Hepatocyte (in vitro differentiated cells): ENCODE results near the gene TMA16. TPM values are rescaled to one million over a fixed set of nuclear protein-coding genes. Genes with fewer than 3 reads are reported as not detected.

Source experiments
- DNase-seq: peaks from one replicate; pipeline ENCODE4 v3.0.0-alpha.2; 2016; ENCODE audit warnings: low spot score
- H2AFZ ChIP-seq: fragments of 200-600 bp; sonication (generic); 2 replicates; pipeline ENCODE4 v1.6.0; 2016; ENCODE audit warnings: antibody characterized with exemption, mild to moderate bottlenecking
- H3K27ac ChIP-seq: fragments of 200-600 bp; sonication (generic); 2 replicates; pipeline ENCODE4 v1.5.1; 2016; ENCODE audit warnings: mild to moderate bottlenecking
- H3K27me3 ChIP-seq: fragments of 200-600 bp; sonication (generic); 2 replicates; pipeline ENCODE4 v1.6.1; 2016
- H3K36me3 ChIP-seq: fragments of 200-600 bp; sonication (generic); replicated peaks from 2 replicates; pipeline ENCODE4 v1.5.1; 2016; ENCODE audit warnings: low read depth; ENCODE audit not compliant: insufficient read depth
- H3K4me1 ChIP-seq: fragments of 200-600 bp; sonication (generic); 2 replicates; pipeline ENCODE4 v1.5.1; 2016; ENCODE audit warnings: mild to moderate bottlenecking, moderate library complexity; ENCODE audit not compliant: insufficient read depth
- H3K4me2 ChIP-seq: fragments of 200-600 bp; sonication (generic); 2 replicates; pipeline ENCODE4 v1.6.0; 2016
- H3K4me3 ChIP-seq: fragments of 200-600 bp; sonication (generic); 2 replicates; pipeline ENCODE4 v1.5.1; 2016; ENCODE audit warnings: mild to moderate bottlenecking
- H3K79me2 ChIP-seq: fragments of 200-600 bp; sonication (generic); 2 replicates; pipeline ENCODE4 v1.6.0; 2017; ENCODE audit warnings: mild to moderate bottlenecking
- H3K9me2 ChIP-seq: fragments of 200-600 bp; sonication (generic); replicated peaks from 2 replicates; pipeline ENCODE4 v1.6.0; 2017; ENCODE audit warnings: mild to moderate bottlenecking; ENCODE audit not compliant: insufficient read depth
- H3K9me3 ChIP-seq: fragments of 200-600 bp; sonication (generic); 2 replicates; pipeline ENCODE4 v1.5.1; 2016; ENCODE audit warnings: low read depth, mild to moderate bottlenecking
- H4K20me1 ChIP-seq: fragments of 200-600 bp; sonication (generic); 2 replicates; pipeline ENCODE4 v1.6.0; 2016; ENCODE audit warnings: mild to moderate bottlenecking; ENCODE audit not compliant: insufficient read depth, poor library complexity, severe bottlenecking
- EZH2 ChIP-seq: fragments of 200-600 bp; sonication (generic); IDR thresholded peaks from 2 replicates; pipeline ENCODE4 v1.6.1; 2016; ENCODE audit warnings: antibody characterized with exemption, mild to moderate bottlenecking, borderline replicate concordance
- EZH2phosphoT487 ChIP-seq: fragments of 200-600 bp; sonication (generic); IDR thresholded peaks from one replicate; pipeline ENCODE4 v1.6.1; 2018; ENCODE audit warnings: antibody characterized with exemption, mild to moderate bottlenecking, low read depth, moderate library complexity; ENCODE audit not compliant: unreplicated experiment, severe bottlenecking
- WGBS: methylation state at CpG from one replicate; pipeline ENCODE4 v1.1.6; 2016; ENCODE audit warnings: low lambda C conversion rate; ENCODE audit errors: missing lambda C conversion rate; 5-methylcytosine and 5-hydroxymethylcytosine counted together
- polyA plus RNA-seq: library from polyadenylated mRNA; unstranded; fragments of >200 nt; fragmentation: Nextera tagmentation; extraction: Ambion mirVana; gene quantifications from 2 replicates; pipeline ENCODE4 v1.2.1, GENCODE V29; 2016
- total RNA-seq: library from RNA; depleted of rRNA; stranded (reverse); fragments of >200 nt; gene quantifications from 2 replicates; pipeline ENCODE4 v1.2.3, GENCODE V29; 2014
- TF ChIP-seq, protein P1 (sequence below): fragments of 200-600 bp; sonication (generic); IDR thresholded peaks from 2 replicates; pipeline ENCODE4 v1.5.1; 2016; ENCODE audit warnings: antibody characterized with exemption, mild to moderate bottlenecking; ENCODE audit not compliant: poor library complexity

The TMA16 gene
- total and polyA plus RNA-seq, 2 experiments from 2014 or later = 10.9 to 24.9 TPM

DNA sequence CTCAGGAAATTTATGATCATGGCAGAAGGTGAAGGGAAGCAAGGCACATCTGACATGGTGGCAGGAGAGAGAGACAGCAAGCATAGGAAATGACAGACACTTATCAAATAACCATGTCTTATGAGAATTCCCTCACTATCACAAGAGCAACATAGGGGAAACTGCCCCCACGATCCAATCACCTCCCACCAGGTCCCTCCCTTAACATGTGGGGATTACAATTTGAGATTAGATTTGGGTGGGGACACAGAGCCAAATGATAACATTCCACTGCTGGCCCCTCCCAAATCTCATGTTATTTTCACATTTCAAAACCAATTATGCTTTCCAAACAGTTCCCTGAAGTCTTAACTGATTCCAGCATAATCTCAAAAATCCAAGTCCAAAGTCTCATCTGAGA, 8.2 kb upstream of the TMA16 start:
- Histone ChIP-seq H3K9me3 (no peaks in the 10 kb centered on the region), H3K4me2 (no peak overlapping the region), H3K4me3 (no peak overlapping the region), H3K27me3 (no peaks in the 10 kb centered on the region), H3K9me2 (no peaks in the 10 kb centered on the region), H3K79me2 (no peaks in the 10 kb centered on the region), H2AFZ (no peak overlapping the region), H4K20me1 (no peaks in the 10 kb centered on the region), H3K36me3 (no peaks in the 10 kb centered on the region), H3K4me1 (no peaks in the 10 kb centered on the region), H3K27ac (no peak overlapping the region)
- WGBS = 76% methylated on average over 1 of the region's 1 CpG
- TF ChIP-seq, protein P1, sequence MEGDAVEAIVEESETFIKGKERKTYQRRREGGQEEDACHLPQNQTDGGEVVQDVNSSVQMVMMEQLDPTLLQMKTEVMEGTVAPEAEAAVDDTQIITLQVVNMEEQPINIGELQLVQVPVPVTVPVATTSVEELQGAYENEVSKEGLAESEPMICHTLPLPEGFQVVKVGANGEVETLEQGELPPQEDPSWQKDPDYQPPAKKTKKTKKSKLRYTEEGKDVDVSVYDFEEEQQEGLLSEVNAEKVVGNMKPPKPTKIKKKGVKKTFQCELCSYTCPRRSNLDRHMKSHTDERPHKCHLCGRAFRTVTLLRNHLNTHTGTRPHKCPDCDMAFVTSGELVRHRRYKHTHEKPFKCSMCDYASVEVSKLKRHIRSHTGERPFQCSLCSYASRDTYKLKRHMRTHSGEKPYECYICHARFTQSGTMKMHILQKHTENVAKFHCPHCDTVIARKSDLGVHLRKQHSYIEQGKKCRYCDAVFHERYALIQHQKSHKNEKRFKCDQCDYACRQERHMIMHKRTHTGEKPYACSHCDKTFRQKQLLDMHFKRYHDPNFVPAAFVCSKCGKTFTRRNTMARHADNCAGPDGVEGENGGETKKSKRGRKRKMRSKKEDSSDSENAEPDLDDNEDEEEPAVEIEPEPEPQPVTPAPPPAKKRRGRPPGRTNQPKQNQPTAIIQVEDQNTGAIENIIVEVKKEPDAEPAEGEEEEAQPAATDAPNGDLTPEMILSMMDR = no peak
- no peak for TF ChIP-seq EZH2
- TF ChIP-seq EZH2phosphoT487 = no peak
- no peak for DNase-seq

DNA sequence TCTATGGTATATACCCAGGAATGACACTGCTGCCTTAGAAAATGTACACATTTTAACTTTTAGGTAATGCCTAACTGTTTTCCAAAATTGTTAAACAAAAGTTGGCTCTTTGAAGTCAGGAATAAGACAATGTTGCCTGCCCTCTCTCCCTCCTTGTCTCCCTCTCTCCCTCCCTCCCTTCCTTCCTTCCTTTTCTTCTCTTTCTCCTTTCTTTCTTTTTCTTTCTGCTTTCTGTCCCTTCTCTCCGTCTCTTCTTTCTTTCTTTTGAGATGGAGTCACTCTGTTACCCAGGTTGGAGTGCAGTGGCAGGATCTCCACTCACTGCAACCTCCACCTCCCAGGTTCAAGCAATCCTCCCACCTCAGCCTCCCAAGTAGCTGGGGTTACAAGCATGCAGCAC, 4.6 kb upstream of the TMA16 start:
- 100% methylated on average over 1 of the region's 1 CpG for WGBS
- Histone ChIP-seq H3K27me3 (no peaks in the 10 kb centered on the region), H2AFZ (no peak overlapping the region), H3K79me2 (no peaks in the 10 kb centered on the region), H3K36me3 (no peaks in the 10 kb centered on the region), H3K27ac (no peak overlapping the region), H3K9me3 (no peaks in the 10 kb centered on the region), H3K9me2 (no peaks in the 10 kb centered on the region), H3K4me3 (no peak overlapping the region), H3K4me1 (no peaks in the 10 kb centered on the region), H4K20me1 (no peaks in the 10 kb centered on the region), H3K4me2 (no peak overlapping the region)
- no peak for DNase-seq
- TF ChIP-seq EZH2phosphoT487 (no peak), EZH2 (no peak)
- TF ChIP-seq, protein P1 = no peak

DNA sequence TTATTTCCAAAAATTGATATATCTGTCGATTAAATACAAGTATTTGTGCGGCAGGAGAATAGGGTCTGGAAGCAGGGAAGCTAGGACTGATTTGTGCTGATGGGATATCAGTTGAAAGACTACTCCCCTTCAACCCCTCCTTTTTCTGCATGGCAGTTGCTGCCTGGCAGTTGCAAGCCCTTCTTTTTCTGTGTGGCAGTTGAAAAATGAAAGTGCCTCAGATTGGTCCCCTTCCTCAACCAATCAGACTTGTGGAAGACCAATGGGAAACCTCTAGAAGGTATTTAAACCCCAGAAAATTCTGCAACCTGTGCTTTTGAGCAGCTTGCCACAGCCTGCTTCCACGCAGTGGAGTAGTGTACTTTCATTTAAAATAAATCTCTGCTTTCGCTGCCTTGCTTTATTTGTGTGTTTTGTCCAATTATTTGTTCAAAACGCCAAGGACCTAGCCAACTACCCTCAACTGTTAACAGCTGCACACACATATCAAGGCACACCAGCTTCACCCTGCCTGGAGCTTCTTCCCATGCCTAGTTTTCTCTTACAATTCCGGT, 1.5 kb upstream of the TMA16 start:
- 94% methylated on average over 6 of the region's 6 CpGs for WGBS
- no peak for TF ChIP-seq EZH2
- no peak for TF ChIP-seq EZH2phosphoT487
- TF ChIP-seq, protein P1 = no peak

More for the DNA sequence above, 1.5 kb upstream of the TMA16 start:
- no peaks in the 10 kb centered on the region for H3K27me3 ChIP-seq
- peaks cover 3% of the 10 kb centered on the region for H4K20me1 ChIP-seq
- H3K4me2 ChIP-seq = no peak overlapping the region
- DNase-seq = no peak
- no peak overlapping the region for H3K4me3 ChIP-seq
- no peak overlapping the region for H2AFZ ChIP-seq
- H3K4me1 ChIP-seq = peaks cover 5% of the 10 kb centered on the region
- H3K27ac ChIP-seq = no peak overlapping the region
- no peaks in the 10 kb centered on the region for H3K36me3 ChIP-seq
- peaks cover 29% of the 10 kb centered on the region for H3K79me2 ChIP-seq
- no peaks in the 10 kb centered on the region for H3K9me2 ChIP-seq
- no peaks in the 10 kb centered on the region for H3K9me3 ChIP-seq
